Measurements from ENCODE around the gene ZNF446. TPM values are rescaled to one million over a fixed set of nuclear protein-coding genes. Genes with fewer than 3 reads are reported as not detected.
A peak's percentile ranks its signal among the peaks of the same experiment; 100 is the strongest.

The ZNF446 gene
- total and polyA plus RNA-seq, 2 donors (not counting 1 experiment from before 2014, with no cell fraction given) = 15.0 to 18.9 TPM

- CTCF ChIA-PET = interaction anchor here (0.9 kb wide), 1 partner anchor 161 kb away, joined by 3 read pairs; the partner anchor contains the start of gene ERVK3-1
- H3K27ac Mint-ChIP-seq = peak overlapping the region; percentile 85
Observed at GRCh38 chr19:58466089-58466759, 9.9 kb upstream of the ZNF446 start.

More at GRCh38 chr19:58466089-58466759, 9.9 kb upstream of the ZNF446 start:
- ATAC-seq (ENCODE audit: low read depth) = peak; percentile 18
- peak overlapping the region; percentile 30 to 91 (median 89) for H3K4me3 ChIP-seq (ENCODE audit: control extremely low read depth in 1 of 5, extremely low read depth in 1 of 5, insufficient read depth in 1 of 5, low read depth in 2 of 5, low read length in 4 of 5)
- no peak overlapping the region for H3K27ac ChIP-seq (ENCODE audit: low read length in 2 of 2)
- H2AFZ ChIP-seq (ENCODE audit: insufficient read depth, low read depth, low read length, poor library complexity, severe bottlenecking) = peak overlapping the region; percentile 93
- DNase-seq = no peak
- Mint-ChIP-seq H3K9me3 (ENCODE audit: insufficient read depth) (no peaks in the 10 kb centered on the region), H3K27me3 (no peaks in the 10 kb centered on the region), H3K4me1 (peaks cover 26% of the 10 kb centered on the region), H3K4me3 (peak overlapping the region; percentile 85)
- H3K9me3 ChIP-seq (ENCODE audit: control extremely low read depth in 1 of 3, control insufficient read depth in 2 of 3, insufficient read depth in 1 of 3, low read length in 2 of 3) = peaks cover 0 to 6% (median 0%) of the 10 kb centered on the region in 3 donors
- 35% methylated on average over 18 of the region's 20 CpGs for WGBS (ENCODE audit: insufficient coverage)
- H3K27me3 ChIP-seq (replicated peaks in 1 of 4; ENCODE audit: control extremely low read depth in 1 of 4, control insufficient read depth in 3 of 4, insufficient read depth in 4 of 4, low read length in 3 of 4) = no peaks in the 10 kb centered on the region
- H4K20me1 ChIP-seq (ENCODE audit: control insufficient read depth, insufficient read depth, low read length, poor library complexity, severe bottlenecking) = peaks cover 4% of the 10 kb centered on the region
- peaks cover 24% of the 10 kb centered on the region for H3K79me2 ChIP-seq (ENCODE audit: control insufficient read depth, insufficient read depth, low read length)
- peak overlapping the region; percentile 78 for H3K4me2 ChIP-seq (replicated peaks; ENCODE audit: low read depth, low read length, poor library complexity, severe bottlenecking)
- no peak for TF ChIP-seq EZH2 (IDR thresholded peaks at IDR 0.05; ENCODE audit: borderline replicate concordance, insufficient read depth, low read depth, low read length, poor library complexity, severe bottlenecking)
- TF ChIP-seq CTCF (IDR thresholded peaks at IDR 0.05) = no peak
- peaks cover 8 to 25% of the 10 kb centered on the region in 2 donors for H3K4me1 ChIP-seq (ENCODE audit: control insufficient read depth in 2 of 2, insufficient read depth in 2 of 2, low read length in 2 of 2)
- peak overlapping the region; percentile 89 for H3K9ac ChIP-seq (ENCODE audit: low read length)
- POLR2A ChIA-PET = interaction anchor here (0.6 to 1.7 kb wide), 3 partner anchors 11 to 104 kb away, joined by 3 to 4 read pairs (median 3); partner anchors contain the start of gene ZNF497
- H3K36me3 ChIP-seq (replicated peaks in 1 of 2; ENCODE audit: control extremely low read depth in 1 of 2, control insufficient read depth in 1 of 2, extremely low read depth in 1 of 2, insufficient read depth in 2 of 2, low read length in 1 of 2) = peaks cover 0 to 3% of the 10 kb centered on the region in 2 experiments
- intact Hi-C loops (cut with micrococcal nuclease) = loop anchor here (1.0 to 2.0 kb wide), 8 partner anchors 10 to 161 kb away; partner anchors contain the start of genes ERVK3-1, RPS5, TRIM28 and ZNF132
